ENCODE results near the gene BPNT1.

GRCh38 chr1:220076861-220077762, 12.5 kb downstream of the BPNT1 start:
- no peak for TF ChIP-seq REST (IDR thresholded peaks at IDR 0.05; ENCODE audit: insufficient read depth in 1 of 2, low read depth in 2 of 2, low read length in 2 of 2)
- TF ChIP-seq SIN3A (IDR thresholded peaks at IDR 0.05; ENCODE audit: borderline replicate concordance, insufficient read depth, low read length) = no peak
- no peak for TF ChIP-seq POLR2AphosphoS5 (IDR thresholded peaks at IDR 0.05; ENCODE audit: low read depth, low read length)
- no peak for TF ChIP-seq TAF1 (IDR thresholded peaks at IDR 0.05; ENCODE audit: borderline replicate concordance, insufficient read depth, low read length)
